Fibroblast of mammary gland (primary cell): ENCODE results near the gene MYLK4.
A peak's percentile ranks its signal among the peaks of the same experiment; 100 is the strongest.

ENCODE experiments used
- DNase-seq: peaks from one replicate; pipeline ENCODE4 v3.0.0-alpha.2; 2010; ENCODE audit warnings: low read depth
- H3K4me3 ChIP-seq: 2 replicates; pipeline ENCODE4 v1.5.1; 2011; ENCODE audit warnings: low read depth, mild to moderate bottlenecking, low read length, moderate library complexity; ENCODE audit not compliant: control insufficient read depth
- CTCF ChIP-seq: conservative IDR thresholded peaks from 2 replicates; pipeline ENCODE4 v1.5.1; 2011; ENCODE audit warnings: low read depth, low read length, inconsistent platforms; ENCODE audit not compliant: control insufficient read depth, insufficient read depth

Gene MYLK4

GRCh38 chr6:2721219-2721618, 29.5 kb downstream of the MYLK4 start:
- no peak for TF ChIP-seq CTCF
- no peak for DNase-seq

GRCh38 chr6:2719093-2719455, 31.6 kb downstream of the MYLK4 start:
- TF ChIP-seq CTCF: no peak
- H3K4me3 ChIP-seq: no peak overlapping the region
- no peak for DNase-seq

More at GRCh38 chr6:2721219-2721618, 29.5 kb downstream of the MYLK4 start:
- no peak overlapping the region for H3K4me3 ChIP-seq

GRCh38 chr6:2718334-2719092, 32.2 kb downstream of the MYLK4 start:
- no peak for TF ChIP-seq CTCF
- no peak overlapping the region for H3K4me3 ChIP-seq
- DNase-seq: no peak

- no peak for DNase-seq
- H3K4me3 ChIP-seq: no peak overlapping the region
- TF ChIP-seq CTCF: no peak
Measured at GRCh38 chr6:2716936-2717700, 33.6 kb downstream of the MYLK4 start.

- no peak for DNase-seq
- no peak overlapping the region for H3K4me3 ChIP-seq
- TF ChIP-seq CTCF: no peak
Measured at GRCh38 chr6:2715737-2716136, 35.0 kb downstream of the MYLK4 start.

- DNase-seq: peak; percentile 97
- TF ChIP-seq CTCF: peak; percentile 18
- H3K4me3 ChIP-seq: no peak overlapping the region
Measured at GRCh38 chr6:2714111-2714895, 36.4 kb downstream of the MYLK4 start.
